ENCODE results near the gene UGT1A7.

The UGT1A7 gene

DNA sequence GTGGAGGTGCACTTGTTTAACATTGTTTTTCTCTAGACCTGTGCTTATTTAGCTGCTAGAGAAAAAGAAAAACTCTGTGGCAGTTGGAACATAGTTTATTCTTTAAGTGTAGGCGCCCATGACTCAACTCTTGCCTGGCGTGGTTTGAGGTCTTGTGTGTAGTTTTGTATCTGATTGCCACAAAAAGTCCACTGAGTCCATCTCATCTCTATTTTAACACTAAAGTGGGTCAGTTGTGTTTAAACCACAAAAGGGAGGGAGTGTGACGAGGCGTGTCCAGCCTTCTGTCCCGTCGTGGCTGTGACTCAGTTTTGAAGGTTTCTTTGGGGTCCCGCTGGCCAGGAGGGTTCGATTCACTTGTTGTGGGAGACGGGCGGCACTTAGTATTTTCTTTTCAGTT is 25.3 kb upstream of the UGT1A7 start:
- no peak for ATAC-seq
- TF ChIP-seq OSR1 (CRISPR knock-in tag; IDR thresholded peaks at IDR 0.05) = no peak
- TF ChIP-seq, protein P1, sequence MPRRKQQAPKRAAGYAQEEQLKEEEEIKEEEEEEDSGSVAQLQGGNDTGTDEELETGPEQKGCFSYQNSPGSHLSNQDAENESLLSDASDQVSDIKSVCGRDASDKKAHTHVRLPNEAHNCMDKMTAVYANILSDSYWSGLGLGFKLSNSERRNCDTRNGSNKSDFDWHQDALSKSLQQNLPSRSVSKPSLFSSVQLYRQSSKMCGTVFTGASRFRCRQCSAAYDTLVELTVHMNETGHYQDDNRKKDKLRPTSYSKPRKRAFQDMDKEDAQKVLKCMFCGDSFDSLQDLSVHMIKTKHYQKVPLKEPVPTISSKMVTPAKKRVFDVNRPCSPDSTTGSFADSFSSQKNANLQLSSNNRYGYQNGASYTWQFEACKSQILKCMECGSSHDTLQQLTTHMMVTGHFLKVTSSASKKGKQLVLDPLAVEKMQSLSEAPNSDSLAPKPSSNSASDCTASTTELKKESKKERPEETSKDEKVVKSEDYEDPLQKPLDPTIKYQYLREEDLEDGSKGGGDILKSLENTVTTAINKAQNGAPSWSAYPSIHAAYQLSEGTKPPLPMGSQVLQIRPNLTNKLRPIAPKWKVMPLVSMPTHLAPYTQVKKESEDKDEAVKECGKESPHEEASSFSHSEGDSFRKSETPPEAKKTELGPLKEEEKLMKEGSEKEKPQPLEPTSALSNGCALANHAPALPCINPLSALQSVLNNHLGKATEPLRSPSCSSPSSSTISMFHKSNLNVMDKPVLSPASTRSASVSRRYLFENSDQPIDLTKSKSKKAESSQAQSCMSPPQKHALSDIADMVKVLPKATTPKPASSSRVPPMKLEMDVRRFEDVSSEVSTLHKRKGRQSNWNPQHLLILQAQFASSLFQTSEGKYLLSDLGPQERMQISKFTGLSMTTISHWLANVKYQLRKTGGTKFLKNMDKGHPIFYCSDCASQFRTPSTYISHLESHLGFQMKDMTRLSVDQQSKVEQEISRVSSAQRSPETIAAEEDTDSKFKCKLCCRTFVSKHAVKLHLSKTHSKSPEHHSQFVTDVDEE (CRISPR knock-in tag; IDR thresholded peaks at IDR 0.05) = no peak
- TF ChIP-seq TCF4 (CRISPR knock-in tag; IDR thresholded peaks at IDR 0.05; ENCODE audit: borderline replicate concordance) = no peak
- TF ChIP-seq ZNF70 (CRISPR knock-in tag; IDR thresholded peaks at IDR 0.05) = no peak
- TF ChIP-seq ARNTL (CRISPR knock-in tag; IDR thresholded peaks at IDR 0.05; ENCODE audit: borderline replicate concordance, low read depth) = no peak
- TF ChIP-seq BACH2 (CRISPR knock-in tag; IDR thresholded peaks at IDR 0.05; ENCODE audit: borderline replicate concordance) = no peak
- TF ChIP-seq GLIS3 (CRISPR knock-in tag; IDR thresholded peaks at IDR 0.05) = no peak
- TF ChIP-seq, protein P2, sequence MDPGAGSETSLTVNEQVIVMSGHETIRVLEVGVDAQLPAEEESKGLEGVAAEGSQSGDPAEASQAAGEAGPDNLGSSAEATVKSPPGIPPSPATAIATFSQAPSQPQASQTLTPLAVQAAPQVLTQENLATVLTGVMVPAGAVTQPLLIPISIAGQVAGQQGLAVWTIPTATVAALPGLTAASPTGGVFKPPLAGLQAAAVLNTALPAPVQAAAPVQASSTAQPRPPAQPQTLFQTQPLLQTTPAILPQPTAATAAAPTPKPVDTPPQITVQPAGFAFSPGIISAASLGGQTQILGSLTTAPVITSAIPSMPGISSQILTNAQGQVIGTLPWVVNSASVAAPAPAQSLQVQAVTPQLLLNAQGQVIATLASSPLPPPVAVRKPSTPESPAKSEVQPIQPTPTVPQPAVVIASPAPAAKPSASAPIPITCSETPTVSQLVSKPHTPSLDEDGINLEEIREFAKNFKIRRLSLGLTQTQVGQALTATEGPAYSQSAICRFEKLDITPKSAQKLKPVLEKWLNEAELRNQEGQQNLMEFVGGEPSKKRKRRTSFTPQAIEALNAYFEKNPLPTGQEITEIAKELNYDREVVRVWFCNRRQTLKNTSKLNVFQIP (CRISPR knock-in tag; IDR thresholded peaks at IDR 0.05; ENCODE audit: borderline replicate concordance, low read depth) = no peak
- TF ChIP-seq, protein P3, sequence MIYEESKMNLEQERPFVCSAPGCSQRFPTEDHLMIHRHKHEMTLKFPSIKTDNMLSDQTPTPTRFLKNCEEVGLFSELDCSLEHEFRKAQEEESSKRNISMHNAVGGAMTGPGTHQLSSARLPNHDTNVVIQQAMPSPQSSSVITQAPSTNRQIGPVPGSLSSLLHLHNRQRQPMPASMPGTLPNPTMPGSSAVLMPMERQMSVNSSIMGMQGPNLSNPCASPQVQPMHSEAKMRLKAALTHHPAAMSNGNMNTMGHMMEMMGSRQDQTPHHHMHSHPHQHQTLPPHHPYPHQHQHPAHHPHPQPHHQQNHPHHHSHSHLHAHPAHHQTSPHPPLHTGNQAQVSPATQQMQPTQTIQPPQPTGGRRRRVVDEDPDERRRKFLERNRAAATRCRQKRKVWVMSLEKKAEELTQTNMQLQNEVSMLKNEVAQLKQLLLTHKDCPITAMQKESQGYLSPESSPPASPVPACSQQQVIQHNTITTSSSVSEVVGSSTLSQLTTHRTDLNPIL (CRISPR knock-in tag; IDR thresholded peaks at IDR 0.05; ENCODE audit: low read depth) = no peak
- TF ChIP-seq RARB (CRISPR knock-in tag; IDR thresholded peaks at IDR 0.05) = no peak

DNA sequence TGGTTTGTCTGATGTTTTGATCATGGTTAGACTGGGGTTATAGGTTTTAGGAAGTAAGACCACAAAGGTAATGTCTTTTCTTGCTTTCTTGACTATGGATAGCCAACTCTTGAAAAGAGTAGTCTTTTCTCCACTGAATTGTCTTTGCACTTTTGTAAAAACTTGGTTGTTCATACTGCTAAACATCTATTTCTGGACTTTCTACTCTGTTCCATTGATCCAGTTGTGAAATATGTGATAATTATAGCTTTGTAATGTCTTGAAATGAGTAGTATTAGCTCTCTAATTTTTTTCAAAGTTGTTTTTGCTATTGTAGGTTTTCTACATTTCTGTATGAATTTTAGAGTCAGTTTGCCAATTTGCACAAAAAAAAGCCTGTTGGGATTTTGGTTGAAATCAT is 23.1 kb upstream of the UGT1A7 start:
- TF ChIP-seq ESRRG (CRISPR knock-in tag; IDR thresholded peaks at IDR 0.05) (no peak), OSR1 (CRISPR knock-in tag; IDR thresholded peaks at IDR 0.05) (no peak), TOX (CRISPR knock-in tag; IDR thresholded peaks at IDR 0.05; ENCODE audit: borderline replicate concordance) (no peak), SNAI2 (CRISPR knock-in tag; IDR thresholded peaks at IDR 0.05) (no peak), ZNF70 (CRISPR knock-in tag; IDR thresholded peaks at IDR 0.05) (no peak), ZFP30 (CRISPR knock-in tag; IDR thresholded peaks at IDR 0.05) (no peak), ARNTL (CRISPR knock-in tag; IDR thresholded peaks at IDR 0.05; ENCODE audit: borderline replicate concordance, low read depth) (no peak), CSDC2 (CRISPR knock-in tag; IDR thresholded peaks at IDR 0.05) (no peak), TCF4 (CRISPR knock-in tag; IDR thresholded peaks at IDR 0.05; ENCODE audit: borderline replicate concordance) (no peak), ZNF565 (CRISPR knock-in tag; conservative IDR thresholded peaks at IDR 0.05; ENCODE audit: low read depth) (no peak), ISL1 (CRISPR knock-in tag; IDR thresholded peaks at IDR 0.05) (no peak)
- TF ChIP-seq, protein P2 (CRISPR knock-in tag; IDR thresholded peaks at IDR 0.05; ENCODE audit: borderline replicate concordance, low read depth) = no peak
- TF ChIP-seq, protein P4, sequence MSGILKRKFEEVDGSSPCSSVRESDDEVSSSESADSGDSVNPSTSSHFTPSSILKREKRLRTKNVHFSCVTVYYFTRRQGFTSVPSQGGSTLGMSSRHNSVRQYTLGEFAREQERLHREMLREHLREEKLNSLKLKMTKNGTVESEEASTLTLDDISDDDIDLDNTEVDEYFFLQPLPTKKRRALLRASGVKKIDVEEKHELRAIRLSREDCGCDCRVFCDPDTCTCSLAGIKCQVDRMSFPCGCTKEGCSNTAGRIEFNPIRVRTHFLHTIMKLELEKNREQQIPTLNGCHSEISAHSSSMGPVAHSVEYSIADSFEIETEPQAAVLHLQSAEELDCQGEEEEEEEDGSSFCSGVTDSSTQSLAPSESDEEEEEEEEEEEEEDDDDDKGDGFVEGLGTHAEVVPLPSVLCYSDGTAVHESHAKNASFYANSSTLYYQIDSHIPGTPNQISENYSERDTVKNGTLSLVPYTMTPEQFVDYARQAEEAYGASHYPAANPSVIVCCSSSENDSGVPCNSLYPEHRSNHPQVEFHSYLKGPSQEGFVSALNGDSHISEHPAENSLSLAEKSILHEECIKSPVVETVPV (CRISPR knock-in tag; IDR thresholded peaks at IDR 0.05) = no peak
- TF ChIP-seq, protein P3 (CRISPR knock-in tag; IDR thresholded peaks at IDR 0.05; ENCODE audit: low read depth) = no peak
- no peak for ATAC-seq

DNA sequence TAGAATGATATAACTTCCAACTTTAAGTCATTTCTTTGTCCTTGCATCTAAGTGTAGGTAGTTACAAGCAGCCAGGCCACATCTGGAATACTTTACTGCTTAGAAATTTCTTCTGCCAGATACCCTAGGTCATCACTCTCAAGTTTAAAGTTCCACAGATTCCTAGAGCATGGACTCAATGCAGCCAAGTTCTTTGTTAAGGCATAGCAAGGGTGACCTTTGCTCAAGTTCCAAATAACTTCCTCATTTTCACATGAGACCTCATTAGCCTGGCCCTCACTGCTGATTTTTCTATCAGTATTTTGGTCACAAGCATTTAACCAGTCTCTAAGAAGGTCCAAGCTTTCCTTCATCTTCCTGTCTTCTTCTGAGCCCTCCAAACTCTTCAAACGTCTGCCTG is 17.8 kb upstream of the UGT1A7 start:
- TF ChIP-seq BACH2 (CRISPR knock-in tag; IDR thresholded peaks at IDR 0.05; ENCODE audit: borderline replicate concordance) = no peak
- TF ChIP-seq TCF4 (CRISPR knock-in tag; IDR thresholded peaks at IDR 0.05; ENCODE audit: borderline replicate concordance) = no peak
- TF ChIP-seq OSR1 (CRISPR knock-in tag; IDR thresholded peaks at IDR 0.05) = no peak
- no peak for TF ChIP-seq ARNTL (CRISPR knock-in tag; IDR thresholded peaks at IDR 0.05; ENCODE audit: borderline replicate concordance, low read depth)
- TF ChIP-seq ZNF8 (CRISPR knock-in tag; IDR thresholded peaks at IDR 0.05) = no peak
- TF ChIP-seq, protein P1 (CRISPR knock-in tag; IDR thresholded peaks at IDR 0.05) = no peak
- TF ChIP-seq, protein P5, sequence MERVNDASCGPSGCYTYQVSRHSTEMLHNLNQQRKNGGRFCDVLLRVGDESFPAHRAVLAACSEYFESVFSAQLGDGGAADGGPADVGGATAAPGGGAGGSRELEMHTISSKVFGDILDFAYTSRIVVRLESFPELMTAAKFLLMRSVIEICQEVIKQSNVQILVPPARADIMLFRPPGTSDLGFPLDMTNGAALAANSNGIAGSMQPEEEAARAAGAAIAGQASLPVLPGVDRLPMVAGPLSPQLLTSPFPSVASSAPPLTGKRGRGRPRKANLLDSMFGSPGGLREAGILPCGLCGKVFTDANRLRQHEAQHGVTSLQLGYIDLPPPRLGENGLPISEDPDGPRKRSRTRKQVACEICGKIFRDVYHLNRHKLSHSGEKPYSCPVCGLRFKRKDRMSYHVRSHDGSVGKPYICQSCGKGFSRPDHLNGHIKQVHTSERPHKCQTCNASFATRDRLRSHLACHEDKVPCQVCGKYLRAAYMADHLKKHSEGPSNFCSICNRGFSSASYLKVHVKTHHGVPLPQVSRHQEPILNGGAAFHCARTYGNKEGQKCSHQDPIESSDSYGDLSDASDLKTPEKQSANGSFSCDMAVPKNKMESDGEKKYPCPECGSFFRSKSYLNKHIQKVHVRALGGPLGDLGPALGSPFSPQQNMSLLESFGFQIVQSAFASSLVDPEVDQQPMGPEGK (CRISPR knock-in tag; IDR thresholded peaks at IDR 0.05; ENCODE audit: borderline replicate concordance) = no peak
- no peak for ATAC-seq
